ENCODE data around the gene BCORL1.

The BCORL1 gene, protein sequence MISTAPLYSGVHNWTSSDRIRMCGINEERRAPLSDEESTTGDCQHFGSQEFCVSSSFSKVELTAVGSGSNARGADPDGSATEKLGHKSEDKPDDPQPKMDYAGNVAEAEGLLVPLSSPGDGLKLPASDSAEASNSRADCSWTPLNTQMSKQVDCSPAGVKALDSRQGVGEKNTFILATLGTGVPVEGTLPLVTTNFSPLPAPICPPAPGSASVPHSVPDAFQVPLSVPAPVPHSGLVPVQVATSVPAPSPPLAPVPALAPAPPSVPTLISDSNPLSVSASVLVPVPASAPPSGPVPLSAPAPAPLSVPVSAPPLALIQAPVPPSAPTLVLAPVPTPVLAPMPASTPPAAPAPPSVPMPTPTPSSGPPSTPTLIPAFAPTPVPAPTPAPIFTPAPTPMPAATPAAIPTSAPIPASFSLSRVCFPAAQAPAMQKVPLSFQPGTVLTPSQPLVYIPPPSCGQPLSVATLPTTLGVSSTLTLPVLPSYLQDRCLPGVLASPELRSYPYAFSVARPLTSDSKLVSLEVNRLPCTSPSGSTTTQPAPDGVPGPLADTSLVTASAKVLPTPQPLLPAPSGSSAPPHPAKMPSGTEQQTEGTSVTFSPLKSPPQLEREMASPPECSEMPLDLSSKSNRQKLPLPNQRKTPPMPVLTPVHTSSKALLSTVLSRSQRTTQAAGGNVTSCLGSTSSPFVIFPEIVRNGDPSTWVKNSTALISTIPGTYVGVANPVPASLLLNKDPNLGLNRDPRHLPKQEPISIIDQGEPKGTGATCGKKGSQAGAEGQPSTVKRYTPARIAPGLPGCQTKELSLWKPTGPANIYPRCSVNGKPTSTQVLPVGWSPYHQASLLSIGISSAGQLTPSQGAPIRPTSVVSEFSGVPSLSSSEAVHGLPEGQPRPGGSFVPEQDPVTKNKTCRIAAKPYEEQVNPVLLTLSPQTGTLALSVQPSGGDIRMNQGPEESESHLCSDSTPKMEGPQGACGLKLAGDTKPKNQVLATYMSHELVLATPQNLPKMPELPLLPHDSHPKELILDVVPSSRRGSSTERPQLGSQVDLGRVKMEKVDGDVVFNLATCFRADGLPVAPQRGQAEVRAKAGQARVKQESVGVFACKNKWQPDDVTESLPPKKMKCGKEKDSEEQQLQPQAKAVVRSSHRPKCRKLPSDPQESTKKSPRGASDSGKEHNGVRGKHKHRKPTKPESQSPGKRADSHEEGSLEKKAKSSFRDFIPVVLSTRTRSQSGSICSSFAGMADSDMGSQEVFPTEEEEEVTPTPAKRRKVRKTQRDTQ (N-terminal part only)

DNA sequence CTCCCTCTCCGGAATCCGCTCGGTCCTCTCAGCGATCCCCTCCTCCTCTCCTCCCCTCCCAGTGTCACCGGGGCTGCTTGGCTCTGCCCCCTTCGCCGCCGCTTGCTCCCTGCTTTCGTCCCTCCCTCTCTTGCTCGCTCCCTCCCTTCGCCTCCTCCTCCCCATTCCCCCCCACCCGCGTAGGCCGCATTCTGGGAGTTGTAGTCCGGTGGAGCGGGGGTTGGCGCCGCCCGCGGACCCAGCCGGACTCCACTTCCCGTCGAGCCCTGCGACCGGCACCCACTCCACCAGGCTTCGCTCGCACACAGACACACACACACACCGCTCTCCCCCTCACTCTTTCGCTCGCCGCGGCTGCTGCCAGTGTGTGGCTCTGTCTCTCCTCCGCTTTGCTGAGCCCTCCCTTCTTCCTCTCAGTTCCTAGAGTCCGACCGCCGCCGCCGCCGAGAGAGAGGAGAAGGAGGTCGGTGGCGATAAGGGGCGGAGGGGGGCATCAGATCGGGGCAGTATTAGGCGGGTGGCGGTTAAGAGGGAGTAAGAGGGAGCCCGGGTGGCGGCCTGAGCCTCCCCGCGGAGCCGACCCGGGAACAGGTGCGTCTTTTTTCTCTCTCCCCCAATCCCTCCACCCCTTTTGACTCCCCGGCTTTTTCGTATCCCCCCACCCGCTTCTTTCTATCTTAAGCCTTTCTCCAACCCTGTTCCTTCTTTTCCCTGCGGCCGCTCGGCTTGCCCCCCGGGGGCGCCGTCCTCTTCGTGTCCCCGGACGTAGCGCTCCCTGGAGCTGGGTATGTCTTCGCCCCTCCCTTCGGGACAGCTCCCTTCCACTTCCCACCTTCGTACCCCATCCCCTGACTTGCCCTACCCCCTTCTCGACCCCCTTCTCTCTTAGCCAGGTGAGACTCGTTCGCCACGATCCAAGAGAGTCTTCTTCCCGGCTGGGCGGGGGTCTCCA lies at the start of gene BCORL1:
TSS of gene BCORL1 (plus strand) at position 336 of the 952 bp plus-strand sequence. CDS start 22,597 bp downstream, outside the sequence.
- peak; percentile 72 for DNase-seq

DNA sequence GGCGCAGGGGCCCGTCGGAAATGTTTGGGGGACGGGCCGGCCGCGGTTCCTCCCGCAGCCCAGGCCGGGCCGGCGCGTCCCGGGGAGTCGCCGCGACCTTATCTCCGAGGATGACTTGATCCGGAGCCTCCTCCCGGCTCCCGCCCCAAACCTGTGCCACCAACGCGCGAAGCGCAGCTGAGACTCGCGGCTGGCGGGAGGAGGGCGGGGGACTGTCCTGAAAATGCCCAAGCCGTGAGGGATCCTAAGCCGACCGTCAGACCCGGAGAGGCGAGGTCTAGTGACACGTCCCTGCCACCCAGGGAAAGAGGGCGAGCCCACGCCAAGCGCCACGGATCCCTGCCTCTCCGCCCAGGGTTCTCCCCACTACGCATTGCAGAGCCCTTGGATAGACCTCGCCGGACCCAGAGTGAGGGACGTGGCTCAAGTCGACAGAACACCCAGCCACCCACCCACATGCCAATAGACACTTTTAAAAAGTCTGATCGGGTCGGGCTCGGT lies 49.6 kb upstream of the BCORL1 start:
- DNase-seq, result no peak

DNA sequence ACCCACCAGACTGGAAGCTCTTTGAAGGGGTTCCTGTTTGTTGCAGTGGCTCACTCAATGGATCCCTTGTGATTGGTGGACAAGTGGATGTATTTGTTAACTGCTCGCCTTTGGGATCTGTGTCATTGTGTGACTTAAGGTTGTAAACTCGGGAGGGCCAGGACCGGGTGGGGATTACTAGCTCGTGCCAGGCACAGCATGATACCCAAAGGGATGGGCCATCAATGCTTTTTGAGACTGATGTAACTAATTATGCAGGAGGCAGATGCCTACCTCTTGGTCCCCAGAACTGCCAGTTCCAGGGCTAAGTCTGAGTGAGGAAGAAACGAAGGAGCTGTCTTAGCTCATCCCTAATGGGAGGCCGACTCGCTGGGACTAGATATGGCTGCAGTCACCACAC lies 48.7 kb upstream of the BCORL1 start:
- DNase-seq, result no peak

DNA sequence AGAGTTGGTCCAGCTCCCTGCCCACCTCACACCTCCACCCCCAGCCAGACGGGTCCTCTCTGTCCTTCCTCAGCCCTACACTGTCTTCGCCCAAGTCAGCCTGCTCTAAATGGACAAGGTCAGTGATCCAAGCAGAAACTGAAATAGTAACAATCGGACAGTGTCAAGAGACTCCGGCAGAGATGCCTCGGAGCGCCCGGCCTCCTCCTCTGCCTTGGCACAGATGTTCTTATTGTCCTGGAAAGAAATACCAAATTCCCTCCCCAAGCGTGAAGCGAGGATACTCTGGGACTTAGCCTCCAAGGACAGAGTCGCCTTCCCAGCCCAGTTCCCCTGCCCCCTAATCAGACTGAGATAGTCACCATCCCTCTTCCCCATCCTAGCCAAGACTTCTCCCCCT lies 48.0 kb upstream of the BCORL1 start:
- DNase-seq, result no peak

DNA sequence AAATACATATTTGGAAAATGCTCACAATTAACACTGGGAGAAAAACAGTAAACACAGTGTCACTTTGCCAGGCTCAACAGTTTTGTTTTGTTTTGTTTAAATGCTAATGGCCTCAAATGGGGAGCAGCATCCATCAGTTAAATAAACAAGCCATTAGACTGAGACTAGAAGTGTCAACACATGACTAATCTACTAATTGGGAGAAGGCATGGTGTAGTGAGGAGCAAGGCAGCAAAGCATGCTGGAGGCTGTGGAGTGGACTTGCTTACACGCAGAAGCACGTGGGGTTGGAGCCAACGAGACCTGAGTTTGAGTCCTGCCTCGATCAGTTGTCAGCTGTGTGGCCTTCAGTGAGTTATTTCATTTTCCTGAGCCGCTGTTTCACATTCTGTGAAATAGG lies 47.5 kb upstream of the BCORL1 start:
- no peak for DNase-seq

DNA sequence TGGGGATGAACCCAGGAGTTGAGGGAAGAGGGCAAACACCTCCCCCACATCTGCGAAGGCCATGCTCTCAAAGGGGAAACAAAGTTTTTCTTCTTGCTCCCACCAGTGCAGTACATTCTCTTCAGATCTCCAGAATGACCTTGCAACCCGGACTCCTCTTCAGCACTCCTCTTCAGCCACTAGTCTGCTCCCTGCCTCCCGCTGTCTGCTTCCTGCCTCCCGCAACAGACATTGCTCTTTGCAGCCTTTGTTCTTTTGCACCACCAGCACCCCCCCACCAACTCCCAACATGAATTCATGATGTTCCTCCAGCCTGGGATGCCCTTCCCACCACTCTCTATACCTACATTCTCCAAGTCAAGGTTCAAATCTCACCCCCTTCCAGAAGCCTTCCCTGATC lies 44.4 kb upstream of the BCORL1 start:
- no peak for DNase-seq

DNA sequence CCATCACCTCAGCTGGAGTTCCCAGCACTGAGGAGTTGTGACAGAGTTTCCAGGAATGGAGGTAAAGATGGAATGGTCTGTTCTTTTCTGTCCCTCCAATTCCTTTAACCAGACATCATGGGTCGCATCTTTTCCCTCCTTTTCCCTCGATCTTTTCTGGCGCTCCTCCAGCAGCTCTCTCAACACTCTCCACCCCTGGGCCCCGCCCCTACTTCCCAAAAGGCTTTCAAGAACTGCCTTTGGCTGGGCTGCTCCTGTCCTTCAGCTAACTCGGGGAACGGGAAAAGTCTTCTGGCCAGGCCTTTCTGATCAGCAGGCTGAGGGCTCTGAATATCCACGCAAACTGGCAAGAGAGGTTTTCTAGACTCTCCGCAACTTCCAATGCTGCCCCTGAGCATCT lies 42.4 kb upstream of the BCORL1 start:
- no peak for DNase-seq

DNA sequence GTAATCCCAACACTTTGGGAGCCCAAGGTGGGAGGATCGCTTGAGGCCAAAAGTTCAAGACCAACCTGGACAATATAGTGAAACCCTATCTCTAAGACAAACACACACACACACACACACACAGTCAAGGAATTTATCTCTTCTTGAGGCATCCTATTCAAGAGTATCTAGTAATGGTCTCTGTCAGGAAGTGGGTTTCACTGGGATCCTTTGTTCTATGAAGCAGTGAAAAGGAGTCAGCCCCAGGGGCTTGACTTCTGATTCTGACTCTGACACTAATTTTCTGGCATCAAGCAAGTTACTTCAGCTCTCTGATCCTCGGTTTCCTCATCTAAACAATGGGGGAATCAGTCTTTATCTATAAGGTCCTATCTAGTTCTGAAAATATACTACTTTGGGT lies 41.7 kb upstream of the BCORL1 start:
- no peak for DNase-seq

DNA sequence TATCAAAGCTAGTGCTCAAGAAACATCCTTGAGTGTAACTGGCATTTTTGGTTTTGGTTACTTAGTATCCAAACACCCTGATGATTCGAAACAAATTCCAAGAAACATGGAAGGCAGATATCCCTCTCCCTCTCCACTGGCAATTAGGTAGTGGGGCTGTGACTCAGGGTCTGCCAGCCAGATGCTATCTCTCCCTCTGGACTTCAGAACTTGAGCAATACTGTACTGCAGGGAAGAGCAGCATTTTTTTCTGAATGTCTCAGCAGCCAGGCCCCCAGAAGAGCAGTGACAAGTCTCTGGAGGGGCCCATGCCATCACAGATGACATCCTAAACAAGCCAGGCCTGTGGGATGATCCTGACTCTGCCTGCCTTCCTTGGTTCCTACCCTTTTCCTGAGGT lies 37.3 kb upstream of the BCORL1 start:
- no peak for DNase-seq

DNA sequence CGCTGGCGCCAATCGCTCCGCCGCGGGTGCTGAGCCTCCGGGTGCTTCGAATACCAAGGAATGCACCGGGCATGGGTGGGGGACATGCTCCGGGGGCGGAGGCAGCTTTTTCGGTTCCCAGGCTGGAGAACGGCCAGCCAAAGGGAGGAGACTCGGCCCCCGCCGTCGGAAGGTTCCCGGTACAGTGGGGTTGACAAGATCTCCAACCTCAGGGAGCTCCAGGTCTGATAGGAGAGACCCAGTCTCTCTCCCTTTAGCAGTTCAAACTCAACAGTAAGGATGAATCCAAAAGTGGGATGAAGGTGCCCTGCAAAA lies 29.1 kb upstream of the BCORL1 start:
- no peak for DNase-seq

DNA sequence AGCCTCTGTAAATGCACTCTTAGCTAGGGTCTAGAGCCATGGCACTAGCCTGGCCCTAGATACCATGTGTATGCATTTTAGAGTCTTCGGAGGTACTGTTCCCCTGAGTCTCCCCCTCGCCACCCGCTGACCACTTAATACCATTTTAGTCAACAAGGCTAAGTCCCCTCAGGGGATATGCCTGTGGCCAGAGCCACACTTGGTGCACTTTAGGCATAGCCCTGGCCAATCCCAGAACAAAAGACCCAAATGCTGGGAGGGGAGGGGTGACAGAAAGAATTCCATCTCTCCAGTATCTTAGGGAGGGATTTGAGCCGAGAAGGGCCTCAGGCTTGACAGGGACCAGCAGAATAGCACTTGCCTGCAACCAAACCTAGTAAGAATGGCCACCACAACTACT lies 28.6 kb upstream of the BCORL1 start:
- DNase-seq, result no peak

DNA sequence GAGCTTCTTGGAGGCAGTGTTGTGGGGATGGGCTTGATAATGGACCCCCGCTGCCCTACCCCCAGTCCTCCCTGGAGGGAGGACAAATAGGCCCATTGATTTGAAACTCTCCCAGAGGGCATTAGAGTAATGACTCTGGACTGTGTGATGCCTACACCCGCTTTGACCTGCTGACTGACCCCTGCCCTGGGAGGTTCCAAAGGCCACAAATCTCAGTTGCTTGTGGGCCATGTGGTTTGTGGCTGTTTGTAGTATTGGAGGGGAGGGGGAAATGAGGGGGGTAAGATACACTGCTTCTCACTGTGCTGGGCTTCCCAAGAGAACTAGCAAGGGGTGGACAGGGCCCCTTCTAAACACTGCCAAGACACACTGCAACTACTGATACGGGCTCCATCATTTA lies 27.6 kb upstream of the BCORL1 start:
- no peak for DNase-seq

DNA sequence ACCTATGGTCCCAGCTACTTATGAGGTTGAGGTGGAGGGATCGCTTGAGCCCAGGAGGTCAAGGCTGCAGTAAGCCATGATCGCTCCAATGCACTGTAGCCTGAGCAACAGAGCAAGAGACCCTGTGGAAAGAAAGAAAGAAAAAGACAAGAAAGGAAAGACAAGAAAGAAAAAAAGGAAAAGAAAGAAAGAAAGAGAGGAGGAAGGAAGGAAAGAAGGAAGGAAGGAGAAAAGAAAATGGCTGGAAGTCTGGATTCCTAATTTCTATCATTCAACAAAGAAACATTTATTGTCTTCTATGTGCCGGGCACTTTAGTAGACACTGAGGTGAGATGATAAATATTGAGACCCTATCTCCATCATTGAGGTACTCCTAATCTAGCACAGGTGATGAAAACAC lies 26.8 kb upstream of the BCORL1 start:
- DNase-seq, result no peak

DNA sequence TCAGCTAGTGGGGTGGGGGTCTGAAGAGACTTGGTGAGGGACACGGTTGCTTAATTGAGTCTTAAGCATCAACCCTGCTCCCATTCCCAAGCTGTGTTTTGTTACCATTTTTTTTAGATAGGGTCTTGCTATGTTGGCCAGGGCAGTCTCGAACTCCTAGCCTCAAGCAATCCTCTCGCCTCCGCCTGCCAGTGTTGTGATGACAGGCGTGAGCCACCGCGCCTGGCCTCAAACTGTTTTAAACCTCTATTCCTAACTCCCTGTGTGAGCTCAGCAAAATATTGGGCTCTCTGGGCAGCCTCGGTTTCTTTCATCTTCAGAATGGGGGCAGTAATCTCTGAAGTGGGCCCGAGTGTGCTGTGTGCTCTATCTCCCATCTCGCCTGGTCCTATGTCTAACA lies 26.3 kb upstream of the BCORL1 start:
- no peak for DNase-seq

DNA sequence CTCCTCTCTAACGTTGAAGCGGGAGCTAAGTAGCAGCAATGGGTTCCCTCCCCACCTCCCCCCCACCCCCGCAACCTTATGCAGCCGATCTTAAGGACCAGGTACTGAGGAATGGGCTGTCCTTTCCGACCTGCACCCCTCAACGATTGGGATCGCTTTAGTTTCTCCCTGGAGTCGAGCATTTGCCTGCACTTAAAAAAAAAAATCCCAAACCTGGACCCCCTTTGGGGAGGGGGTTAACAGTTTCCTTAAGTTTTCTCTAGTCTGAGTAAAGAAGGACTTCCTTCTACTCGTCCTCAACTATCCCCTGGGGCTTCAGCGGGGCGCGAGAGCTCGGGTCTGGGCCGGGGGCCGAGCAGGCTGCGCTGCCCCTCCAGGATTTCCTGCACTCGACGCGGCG lies 25.7 kb upstream of the BCORL1 start:
- DNase-seq, result no peak

DNA sequence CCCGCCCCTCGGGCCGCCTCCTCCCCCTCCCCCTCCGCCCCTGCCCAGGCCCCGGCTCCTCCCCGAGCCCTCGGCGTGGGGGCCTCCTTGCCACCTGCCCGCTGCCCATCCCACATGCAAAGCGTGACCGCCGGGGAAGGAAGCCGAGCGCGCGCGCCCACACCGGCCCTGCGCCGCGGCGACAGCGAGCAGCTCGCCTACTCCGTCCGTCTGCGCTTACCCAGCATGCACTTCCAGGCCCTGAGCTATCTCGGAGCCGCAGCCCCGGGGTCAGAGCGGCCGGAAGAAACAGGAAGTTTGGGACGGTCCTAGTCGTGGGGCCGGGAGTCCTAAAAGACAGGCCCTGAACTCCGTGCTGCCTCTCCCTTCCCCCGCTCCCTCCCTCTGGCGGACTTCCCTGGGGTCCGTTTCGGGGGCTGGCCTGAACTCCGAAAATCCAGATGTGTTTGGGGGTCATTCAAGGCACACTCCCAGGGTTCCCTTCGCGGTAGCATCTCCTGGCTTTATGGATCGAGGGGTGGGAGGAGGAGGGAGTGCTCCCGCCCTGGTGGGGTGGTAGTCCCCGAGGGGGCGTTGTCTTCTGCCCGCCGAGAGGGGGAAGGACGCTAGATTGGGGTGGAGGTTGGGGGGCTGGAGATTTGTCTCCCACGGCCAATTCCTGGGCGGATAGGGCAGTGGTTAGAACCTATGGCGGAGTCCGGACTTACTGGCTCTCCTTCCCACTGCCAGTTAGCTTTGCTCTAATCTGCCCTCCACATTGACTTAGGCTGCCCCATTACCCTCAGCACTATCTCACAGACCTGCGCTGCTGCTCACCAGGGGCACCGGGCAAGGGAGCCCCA lies 25.0 kb upstream of the BCORL1 start:
- no peak for DNase-seq

DNA sequence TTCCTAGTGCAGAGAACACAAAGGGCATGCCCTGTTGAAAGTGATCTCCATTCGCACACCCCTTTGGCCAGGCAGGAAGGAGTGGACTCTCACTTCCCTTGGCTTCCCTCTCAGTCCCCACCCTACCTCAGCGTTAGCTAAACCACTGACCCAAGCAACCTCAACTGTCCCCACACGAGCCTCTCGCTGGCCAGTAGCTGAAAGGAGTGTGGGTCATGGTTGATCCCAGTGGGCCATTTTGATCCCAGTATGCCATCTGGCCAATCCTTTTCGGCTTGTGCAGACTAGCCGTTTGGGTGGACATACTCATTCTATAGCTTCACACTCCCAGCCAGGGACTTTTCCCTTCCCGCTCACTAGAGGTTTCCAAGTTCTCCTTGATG lies 24.4 kb upstream of the BCORL1 start:
- no peak for DNase-seq

DNA sequence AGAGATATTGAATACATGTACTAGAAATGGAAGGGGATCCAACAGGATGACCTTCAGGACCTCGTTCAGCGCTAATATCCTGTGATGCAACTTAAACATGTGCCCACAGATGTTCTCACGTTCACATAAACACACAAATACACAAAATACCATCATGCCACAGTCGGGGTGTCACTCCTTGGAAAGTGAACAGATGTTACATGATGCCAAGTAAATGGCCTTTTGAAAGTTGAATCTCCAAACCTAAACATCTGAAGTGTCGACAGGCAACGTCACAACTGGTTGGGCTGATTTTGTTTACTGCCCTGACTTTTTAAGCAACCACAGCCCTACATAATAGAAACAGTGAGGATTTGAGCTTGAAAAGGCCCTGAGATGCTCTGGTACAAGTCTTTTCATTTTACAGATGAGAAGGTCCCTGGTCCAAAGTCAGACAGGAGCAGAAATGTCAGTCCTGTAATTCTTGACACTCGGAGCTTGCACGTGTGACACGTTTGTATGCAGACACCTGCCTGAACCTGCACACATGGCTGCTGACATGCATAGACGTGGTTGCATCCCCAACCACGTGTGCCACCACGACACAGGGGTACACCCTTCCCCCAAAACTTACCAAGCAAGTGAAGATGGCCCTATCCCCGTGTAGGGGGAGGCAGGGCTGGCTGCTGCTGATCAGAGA lies 23.5 kb upstream of the BCORL1 start:
- no peak for DNase-seq

DNA sequence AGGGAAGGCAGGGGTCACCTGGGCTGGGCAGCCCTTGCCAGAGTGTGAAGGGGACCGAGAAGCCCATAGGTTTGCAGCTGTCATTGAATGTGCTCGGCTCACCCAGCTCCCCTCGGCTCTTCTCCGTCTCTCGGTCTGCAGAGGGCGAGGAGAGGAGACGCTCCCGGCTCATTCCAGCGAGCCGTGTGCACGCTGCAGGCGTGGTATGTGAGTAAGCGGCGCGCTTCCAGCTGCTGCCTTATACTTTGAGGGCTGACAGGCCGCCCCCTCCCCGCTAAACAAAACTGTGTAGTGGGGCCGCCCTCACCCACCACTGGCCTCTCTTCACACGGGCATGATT lies 23.0 kb upstream of the BCORL1 start:
- DNase-seq, result no peak

DNA sequence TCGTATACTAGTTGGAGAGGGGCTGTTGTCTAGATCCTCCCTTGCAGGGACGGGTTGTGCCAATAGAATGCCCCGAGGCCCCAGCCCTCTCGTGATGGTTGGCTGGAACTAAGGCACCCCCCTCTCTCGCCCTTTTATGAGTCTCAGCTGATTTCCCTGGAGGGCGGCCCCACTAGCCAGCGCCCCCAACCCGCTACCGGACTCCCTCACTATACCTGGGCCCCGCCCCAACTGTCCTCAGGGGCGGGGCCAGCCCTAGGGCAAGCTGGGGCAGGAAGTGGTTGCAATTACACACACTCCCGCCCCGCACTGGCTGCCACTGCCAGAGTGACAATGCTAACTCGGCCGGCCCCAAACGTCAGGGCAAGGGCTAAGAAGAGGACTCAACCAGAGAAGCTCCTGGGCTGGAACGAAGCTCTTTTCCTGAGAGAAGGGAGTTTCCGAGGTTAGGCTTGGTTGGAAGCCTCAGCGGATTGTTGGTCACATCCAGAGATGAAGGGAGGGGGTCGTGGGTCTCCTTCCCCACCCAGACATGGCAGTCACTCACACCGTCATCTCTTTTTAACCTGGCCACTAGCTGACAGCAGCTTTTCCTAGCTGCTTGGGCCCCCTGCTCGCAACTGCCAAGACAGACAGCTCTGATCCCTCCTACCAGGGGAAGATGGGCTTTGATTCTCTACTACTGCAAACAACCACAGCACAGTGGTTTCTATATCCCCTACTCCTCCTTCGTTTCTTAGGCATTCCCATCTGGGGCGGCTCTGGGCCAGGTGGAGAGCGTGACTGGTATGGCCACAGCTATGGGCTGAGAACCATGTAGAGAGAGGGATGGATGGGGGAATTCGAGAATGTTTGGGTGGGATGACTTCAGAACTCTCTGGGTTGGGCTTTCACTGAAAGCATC lies 21.0 kb upstream of the BCORL1 start:
- no peak for DNase-seq
